ENCODE measurements around the gene RERE.

The RERE gene

GRCh38 chr1:8497210-8497819 lies 320.1 kb downstream of the RERE start:
- DNase-seq, result no peak

GRCh38 chr1:8496473-8496872 lies 321.0 kb downstream of the RERE start:
- DNase-seq, result no peak

- no peak for DNase-seq
These were observed 321.5 kb downstream of the RERE start for GRCh38 chr1:8495928-8496401.

GRCh38 chr1:8494681-8495080 lies 322.8 kb downstream of the RERE start:
- no peak for DNase-seq

GRCh38 chr1:8493916-8494540 lies 323.4 kb downstream of the RERE start:
- DNase-seq, result no peak

GRCh38 chr1:8487249-8487648 lies 330.2 kb downstream of the RERE start:
- no peak for DNase-seq

GRCh38 chr1:8486047-8486446 lies 331.4 kb downstream of the RERE start:
- no peak for DNase-seq

GRCh38 chr1:8483586-8483985 lies 333.9 kb downstream of the RERE start:
- DNase-seq, result no peak

GRCh38 chr1:8482979-8483381 lies 334.5 kb downstream of the RERE start:
- DNase-seq, result no peak

GRCh38 chr1:8481650-8482380 lies 335.6 kb downstream of the RERE start:
- DNase-seq, result no peak

GRCh38 chr1:8478566-8478965 lies 338.9 kb downstream of the RERE start:
- no peak for DNase-seq

- DNase-seq, result no peak
These were observed 339.5 kb downstream of the RERE start for GRCh38 chr1:8477983-8478362.

- DNase-seq, result no peak
These were observed 340.1 kb downstream of the RERE start for GRCh38 chr1:8477166-8477982.

- DNase-seq, result no peak
These were observed 341.4 kb downstream of the RERE start for GRCh38 chr1:8476006-8476405.

- DNase-seq, result no peak
These were observed 343.1 kb downstream of the RERE start for GRCh38 chr1:8474369-8474768.

- peak; percentile 22 for DNase-seq
These were observed 343.5 kb downstream of the RERE start for GRCh38 chr1:8473891-8474300.

- no peak for DNase-seq
These were observed 344.1 kb downstream of the RERE start for GRCh38 chr1:8473121-8473875.

GRCh38 chr1:8472668-8473067 lies 344.8 kb downstream of the RERE start:
- DNase-seq, result no peak

- DNase-seq, result no peak
These were observed 346.0 kb downstream of the RERE start for GRCh38 chr1:8471451-8471850.

GRCh38 chr1:8468751-8469150 lies 348.7 kb downstream of the RERE start:
- no peak for DNase-seq

- no peak for DNase-seq
These were observed 350.1 kb downstream of the RERE start for GRCh38 chr1:8467308-8467707.

- DNase-seq, result no peak
These were observed 351.7 kb downstream of the RERE start for GRCh38 chr1:8465692-8466091.

- no peak for DNase-seq
These were observed 352.4 kb downstream of the RERE start for GRCh38 chr1:8465013-8465412.
